Measurements from ENCODE around the gene RALGPS1. TPM values are rescaled to one million over a fixed set of nuclear protein-coding genes. Genes with fewer than 3 reads are reported as not detected.

RALGPS1 gene
- total RNA-seq, 1 donor = 1.6 TPM

DNA sequence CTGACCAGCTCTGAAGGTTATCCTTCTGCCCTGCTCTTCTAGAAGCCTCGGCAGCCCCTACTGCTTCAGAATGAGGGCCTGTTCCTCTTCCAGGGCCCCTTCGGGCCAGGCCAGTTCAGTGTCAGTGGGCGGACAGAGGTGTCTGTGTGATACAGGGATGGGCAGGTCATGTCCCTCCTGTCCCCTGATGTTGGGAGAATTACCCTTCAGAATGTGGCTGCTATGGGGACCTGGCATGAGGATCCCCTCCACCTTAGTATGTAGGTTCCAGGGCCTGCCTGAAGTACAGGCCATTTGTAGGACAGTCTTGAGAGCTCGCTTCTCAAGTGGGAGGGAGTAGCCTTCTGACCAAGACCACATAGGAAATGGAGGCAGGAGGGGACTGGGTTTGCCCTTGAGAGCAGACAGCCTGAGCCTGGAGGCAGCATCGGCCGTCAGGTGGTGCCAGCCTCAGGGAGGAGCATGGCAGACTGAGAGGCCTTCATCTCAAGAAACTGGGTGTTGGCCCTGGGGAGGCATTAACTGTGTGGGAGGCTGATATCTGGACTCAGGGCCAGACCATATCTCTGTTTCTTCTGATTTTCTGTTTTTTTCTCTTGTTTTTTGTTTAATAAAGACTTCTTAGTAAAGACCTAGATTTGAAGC lies 175.9 kb downstream of the RALGPS1 start:
- DNase-seq (ENCODE audit: low read depth in 2 of 3, low spot score in 2 of 3) = no peak

DNA sequence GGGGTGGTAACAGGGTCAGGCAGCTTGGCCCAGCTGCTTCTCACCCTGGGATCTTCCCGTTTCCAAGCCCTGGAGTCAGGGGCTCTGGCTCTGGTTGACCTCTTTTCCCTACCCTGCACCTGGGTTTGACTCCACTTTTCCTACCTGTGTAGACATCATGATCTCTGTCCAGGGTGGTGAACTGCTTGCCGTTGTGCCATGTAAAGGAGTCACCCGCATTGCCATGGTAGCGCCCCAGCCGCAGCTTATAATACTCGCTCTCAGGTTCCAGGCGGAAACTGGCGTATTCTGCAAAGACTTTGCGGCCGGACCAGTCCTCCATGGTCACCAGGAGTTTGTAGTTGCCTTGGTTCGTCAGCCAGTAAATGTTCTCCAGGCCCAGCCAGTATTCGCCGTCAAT lies 176.9 kb downstream of the RALGPS1 start:
- no peak for DNase-seq (ENCODE audit: low read depth in 2 of 3, low spot score in 2 of 3)

DNA sequence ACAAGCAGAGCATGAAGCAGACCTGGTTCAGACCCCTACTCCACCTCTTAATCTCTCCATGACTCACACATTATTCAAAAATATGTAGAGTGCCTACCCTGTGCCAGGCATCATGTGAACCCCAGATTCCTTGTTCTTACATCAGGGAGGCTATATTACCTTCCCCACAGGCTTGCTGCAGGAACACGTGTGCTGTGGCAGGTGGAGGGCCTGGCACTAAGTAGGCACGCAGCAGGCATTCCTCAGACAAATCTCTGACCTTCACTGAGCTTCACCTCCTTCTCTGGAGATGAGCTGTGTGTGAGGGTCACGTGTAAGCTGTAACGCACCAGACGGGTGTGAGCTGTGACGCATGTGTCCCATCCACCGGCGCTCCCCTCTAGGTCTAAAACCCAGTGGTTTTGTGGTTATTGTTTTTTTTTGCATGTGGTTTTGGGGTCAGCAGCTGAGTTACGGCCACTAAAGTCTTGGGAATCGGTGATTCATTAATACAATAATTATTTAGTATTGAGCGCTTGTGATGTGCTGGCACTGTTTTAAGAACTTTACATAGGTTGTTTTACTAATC lies 177.5 kb downstream of the RALGPS1 start:
- DNase-seq (ENCODE audit: low read depth in 2 of 3, low spot score in 2 of 3) = no peak

DNA sequence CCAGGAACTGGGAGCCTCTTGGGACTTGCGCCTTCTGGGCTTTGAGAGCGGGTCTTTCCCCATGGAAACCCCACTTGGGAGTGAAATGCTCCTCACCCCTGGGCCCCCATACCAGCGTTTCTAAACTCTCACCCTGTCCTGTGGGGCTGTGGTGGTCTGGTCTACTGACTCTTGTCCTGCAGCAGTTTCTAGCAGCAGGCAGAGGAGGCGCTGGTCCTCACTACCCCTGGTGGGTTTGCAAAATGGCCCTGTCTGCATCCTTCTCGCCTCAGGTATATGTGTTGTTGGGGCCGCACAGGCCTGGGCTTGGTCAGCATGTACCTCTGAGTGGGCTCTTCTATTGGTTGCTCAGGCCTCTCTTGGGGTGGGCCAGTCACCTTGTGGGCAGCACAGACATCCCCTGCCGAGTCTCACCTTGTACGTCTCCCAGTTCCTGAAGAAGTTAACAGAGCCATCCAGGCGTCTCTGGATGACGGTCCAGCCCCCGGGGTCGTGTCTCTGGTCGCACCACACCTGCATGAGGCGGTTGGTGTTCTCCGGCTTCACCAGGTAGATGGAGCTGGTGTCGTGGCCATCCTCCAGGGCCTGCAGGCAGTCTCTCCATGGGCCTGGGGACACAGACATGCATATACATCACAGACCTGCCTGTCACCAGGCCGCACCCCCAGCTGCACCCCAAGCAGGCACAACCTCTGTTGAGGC lies 178.9 kb downstream of the RALGPS1 start:
- no peak for DNase-seq (ENCODE audit: low read depth in 2 of 3, low spot score in 2 of 3)

DNA sequence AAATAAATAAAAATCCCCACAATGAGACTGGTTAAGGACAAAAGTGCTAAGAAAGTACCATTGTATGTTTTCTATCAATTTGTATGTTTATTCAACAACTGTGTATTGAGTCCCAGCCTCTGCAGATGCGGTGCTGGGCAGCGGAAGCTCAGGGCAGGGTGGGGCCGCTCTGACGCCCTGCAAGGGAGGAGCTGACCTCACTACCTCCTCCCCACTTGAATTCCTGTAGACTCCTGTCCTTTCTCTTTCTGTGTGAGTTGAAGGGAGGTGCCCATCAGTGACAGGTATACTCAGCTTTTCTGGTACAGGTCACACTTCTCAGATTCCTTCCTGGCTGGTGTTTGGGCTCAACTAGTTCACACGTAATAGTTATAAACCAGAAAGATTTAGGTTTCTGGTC lies 180.8 kb downstream of the RALGPS1 start:
- no peak for DNase-seq (ENCODE audit: low read depth in 2 of 3, low spot score in 2 of 3)

DNA sequence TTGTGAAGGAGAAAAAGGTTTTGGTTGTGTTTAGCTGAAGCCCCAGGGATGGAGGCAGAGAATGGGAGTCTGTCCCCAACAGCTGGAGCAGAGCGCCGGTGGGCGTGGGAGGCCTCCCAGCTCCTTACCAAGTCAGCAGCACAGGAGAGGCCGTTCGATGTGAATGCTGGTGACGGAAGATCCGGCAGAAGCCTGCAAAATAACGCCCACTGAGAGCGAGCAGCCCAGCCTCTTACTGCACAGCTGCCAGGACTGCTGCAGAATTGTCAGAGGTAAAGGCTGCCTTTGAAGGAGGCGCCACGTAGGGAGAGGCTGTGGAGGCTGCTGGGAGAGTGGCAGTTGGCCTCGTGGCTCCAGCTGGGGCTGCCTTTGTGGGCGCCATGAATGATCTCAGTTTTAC lies 181.6 kb downstream of the RALGPS1 start:
- no peak for DNase-seq (ENCODE audit: low read depth in 2 of 3, low spot score in 2 of 3)

DNA sequence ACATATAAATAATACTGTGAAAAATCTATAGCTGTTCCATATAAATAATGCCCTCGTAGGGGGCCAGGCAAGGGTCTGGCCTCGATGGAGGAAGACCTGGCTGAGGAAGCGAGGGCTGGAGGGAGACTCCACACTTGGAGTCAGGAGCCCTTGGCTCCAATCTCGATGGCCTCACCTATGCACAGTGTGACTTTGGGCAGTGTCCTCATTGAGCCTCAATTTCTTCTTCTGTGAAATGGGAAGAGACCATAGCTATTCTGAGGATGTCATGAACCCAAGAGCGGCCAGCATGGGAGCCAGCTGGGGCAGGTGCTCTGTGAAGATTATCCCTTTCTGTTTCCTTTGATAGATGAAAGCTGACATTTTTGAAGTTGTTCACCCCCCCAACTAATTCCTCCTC lies 183.1 kb downstream of the RALGPS1 start:
- no peak for DNase-seq (ENCODE audit: low read depth in 2 of 3, low spot score in 2 of 3)

DNA sequence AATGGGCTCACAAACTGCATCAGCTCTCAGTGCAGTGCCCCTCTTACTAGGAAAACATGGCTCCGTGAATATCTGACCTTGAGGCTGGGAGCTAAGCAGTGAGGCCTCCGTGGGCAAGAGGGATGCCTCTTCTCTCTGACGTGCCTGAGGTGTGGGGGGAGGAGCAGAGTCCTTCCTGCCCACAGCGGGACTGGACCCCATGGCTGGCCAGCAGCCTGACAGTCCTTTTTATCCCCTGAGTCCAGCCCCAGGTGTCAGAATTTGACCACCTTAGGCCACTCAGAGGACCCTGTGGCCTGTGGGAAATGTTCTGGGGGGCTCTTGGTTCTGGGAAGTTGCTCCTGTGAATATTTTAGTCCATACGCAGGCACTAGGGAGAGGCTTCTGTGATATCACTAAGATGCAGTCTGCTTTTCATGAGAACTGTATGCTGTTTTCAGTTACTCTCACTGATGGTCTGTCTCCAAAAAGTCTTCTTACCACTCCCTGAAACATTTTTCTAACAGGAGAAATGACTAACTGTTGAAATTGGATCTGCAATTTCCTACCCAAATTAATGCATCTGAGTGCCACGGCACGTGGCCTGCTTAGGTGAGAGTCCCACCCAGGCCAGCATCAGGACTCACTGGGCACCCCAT lies 184.5 kb downstream of the RALGPS1 start:
- no peak for DNase-seq (ENCODE audit: low read depth in 2 of 3, low spot score in 2 of 3)

DNA sequence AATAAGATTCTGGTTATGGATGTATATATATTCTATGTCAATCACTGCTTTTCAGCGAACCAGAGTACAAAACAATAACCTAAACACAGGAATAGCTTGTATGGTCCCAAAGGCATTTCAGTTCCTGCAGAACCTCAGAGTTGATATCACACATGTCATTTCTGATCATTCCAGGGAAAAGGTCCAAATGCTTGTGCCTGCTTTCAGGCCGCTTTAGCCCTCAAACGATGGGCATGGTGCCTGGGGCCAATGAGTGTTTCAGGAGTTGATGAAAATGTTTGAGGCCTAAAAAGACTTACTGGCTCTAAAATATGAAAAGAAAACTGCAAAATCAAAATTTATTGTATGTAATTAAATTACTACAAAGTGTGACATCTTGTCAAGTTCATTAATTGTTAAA lies 185.1 kb downstream of the RALGPS1 start:
- DNase-seq (ENCODE audit: low read depth in 2 of 3, low spot score in 2 of 3) = no peak

DNA sequence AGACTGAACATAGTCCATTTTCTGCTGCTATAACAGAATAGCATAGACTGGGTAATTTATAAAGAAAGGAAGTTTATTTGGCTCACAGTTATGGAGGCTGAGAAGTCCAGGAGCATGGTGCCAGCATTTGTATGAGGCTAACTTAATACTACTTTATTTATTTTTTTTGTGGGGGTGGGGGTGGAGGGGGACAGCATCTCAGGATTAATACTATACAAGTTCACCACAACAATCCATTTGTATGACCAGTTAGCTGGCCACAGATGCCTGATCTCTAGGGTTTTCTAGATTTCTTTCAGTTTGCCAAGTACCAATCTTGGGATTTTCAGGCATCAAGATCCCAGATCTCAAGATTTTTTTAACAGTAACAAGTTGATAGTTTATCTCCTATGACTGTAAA lies 187.6 kb downstream of the RALGPS1 start:
- no peak for DNase-seq (ENCODE audit: low read depth in 2 of 3, low spot score in 2 of 3)

DNA sequence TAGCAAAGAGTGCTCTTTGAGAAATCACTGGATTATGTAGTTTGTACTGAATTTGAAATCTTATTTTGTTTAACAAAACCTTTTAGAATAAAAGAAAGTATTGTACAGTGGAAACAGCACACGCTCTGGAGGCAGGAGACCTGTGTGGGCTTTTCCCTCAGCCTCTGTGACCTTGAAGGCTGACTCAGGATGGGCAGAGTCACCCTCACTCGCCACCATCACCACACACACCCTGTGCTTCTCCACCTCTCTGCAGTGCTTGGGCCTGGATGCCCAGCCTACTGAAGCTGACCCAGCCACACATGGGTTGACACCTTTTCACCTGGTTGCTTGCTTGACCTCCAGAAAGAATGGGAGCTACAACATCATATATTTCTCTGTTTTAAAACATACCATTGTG lies 188.2 kb downstream of the RALGPS1 start:
- DNase-seq (ENCODE audit: low read depth in 2 of 3, low spot score in 2 of 3) = no peak

DNA sequence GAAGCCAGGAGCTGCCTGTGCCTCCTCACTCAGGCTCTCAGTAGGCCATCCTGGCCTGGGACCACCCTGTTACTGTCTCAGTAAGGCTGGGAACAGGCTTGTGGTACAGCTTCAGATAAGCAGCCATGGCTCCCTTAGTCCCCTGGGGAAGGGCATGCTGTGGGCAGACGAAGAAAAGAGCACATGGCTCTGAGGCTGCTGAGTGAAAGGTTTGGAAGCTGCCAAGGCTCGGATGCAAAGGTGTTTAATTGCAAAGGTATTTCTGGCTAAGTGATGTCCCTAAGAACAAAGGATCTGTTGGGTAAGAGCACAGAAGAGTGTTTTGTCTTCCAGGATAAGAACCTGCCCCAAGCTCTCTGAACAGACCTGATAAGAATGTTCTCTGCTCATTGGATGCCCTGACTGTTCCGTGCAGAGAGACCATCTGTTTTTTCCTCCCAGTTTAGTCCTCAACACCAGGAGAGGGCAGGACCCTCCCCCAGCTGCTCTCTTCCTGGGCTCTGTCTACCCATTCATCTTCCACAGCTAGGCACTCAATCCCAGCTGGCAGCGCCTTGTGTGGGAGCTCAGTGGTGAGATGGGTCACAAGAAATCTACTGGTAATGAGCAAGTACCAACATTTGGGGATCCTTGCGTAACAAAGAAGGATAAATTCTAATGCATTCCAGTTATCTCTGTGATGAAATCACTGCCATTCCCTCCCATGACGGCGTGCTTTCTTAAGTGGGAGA lies 190.2 kb downstream of the RALGPS1 start:
- DNase-seq (ENCODE audit: low read depth in 2 of 3, low spot score in 2 of 3) = no peak

DNA sequence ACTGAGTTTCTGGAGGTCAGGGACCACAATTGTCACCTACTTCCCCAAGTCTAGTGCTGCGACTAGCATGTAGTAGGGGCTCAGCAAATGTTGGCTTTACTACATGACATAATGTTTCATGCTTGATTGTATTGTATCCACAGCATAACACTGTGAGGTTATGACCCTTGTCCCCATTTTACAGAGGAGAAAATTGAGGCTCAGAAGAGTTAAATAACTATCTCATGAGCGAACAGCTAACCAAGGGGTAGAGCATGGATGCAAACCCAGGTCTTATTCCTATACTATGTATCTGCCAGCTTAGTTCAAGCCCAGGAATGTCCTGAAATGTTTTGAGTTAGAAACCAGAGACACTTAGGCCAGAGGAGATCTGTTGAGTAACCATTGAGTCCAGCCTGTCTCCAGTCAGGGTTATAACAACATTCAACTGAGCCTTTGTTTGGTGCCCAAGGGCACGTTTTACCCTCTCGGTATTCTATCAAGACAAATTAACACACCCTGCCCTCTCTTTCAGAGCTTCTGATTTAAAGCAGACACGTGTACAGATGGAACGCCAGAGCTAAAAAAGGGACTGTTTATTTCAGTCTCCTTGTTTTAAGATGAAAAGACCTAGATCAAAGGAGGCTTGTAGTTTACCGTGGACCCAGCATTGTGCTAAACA lies 191.4 kb downstream of the RALGPS1 start:
- DNase-seq (ENCODE audit: low read depth in 2 of 3, low spot score in 2 of 3) = no peak

DNA sequence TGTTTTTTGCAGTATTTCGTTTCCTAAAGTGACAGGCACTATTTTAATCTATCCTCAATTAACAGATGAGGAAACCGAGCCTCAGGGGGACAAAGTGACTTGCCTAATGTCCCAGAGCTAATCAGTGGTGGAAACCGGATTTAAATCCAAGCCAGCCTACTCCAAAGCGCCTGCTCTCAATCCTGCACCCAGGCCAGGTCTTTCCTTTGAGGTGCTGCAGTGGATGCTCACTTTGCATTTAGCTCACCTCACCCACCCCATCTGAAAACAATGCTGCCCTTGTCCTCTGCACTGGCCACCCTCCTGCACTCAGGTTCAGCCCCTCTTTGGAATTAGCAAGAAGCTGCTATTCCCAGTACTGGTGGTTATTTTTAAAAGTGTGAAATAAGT lies 191.9 kb downstream of the RALGPS1 start:
- no peak for DNase-seq (ENCODE audit: low read depth in 2 of 3, low spot score in 2 of 3)

DNA sequence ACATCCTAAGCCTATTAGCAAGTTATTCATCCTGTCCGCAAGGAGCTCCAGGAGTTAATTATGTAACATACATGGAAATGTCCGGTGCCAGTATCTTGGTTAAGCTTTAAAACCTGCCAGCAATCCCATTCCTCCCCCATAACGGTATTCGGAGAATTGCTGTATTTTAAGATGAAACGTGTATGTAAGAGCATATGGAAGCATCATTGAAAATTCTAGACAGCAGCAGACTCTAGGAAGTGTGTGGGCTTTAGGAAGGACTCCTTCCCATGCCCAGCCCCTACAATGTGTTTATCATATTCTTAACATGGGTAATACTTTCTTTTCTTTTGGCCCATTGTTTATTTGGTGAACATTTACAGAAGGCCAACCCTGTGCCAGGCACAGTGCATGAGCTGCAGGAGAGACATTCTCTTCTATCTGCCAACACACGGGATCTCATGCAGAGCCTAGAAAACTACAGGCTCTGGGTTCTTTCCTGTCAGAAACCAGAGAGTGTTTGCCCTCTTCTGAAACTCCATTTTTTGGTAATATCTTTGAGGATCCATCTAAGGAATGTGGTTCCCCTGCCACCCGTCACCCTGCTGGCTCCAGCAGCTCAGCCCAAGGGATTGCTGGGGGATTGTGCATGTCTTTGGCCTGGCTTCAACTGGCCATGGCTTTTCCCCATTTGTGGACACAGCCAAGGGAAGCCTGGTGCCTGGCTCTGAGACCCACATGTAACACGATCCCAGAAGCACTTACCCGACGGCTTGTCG lies 192.8 kb downstream of the RALGPS1 start:
- no peak for DNase-seq (ENCODE audit: low read depth in 2 of 3, low spot score in 2 of 3)

DNA sequence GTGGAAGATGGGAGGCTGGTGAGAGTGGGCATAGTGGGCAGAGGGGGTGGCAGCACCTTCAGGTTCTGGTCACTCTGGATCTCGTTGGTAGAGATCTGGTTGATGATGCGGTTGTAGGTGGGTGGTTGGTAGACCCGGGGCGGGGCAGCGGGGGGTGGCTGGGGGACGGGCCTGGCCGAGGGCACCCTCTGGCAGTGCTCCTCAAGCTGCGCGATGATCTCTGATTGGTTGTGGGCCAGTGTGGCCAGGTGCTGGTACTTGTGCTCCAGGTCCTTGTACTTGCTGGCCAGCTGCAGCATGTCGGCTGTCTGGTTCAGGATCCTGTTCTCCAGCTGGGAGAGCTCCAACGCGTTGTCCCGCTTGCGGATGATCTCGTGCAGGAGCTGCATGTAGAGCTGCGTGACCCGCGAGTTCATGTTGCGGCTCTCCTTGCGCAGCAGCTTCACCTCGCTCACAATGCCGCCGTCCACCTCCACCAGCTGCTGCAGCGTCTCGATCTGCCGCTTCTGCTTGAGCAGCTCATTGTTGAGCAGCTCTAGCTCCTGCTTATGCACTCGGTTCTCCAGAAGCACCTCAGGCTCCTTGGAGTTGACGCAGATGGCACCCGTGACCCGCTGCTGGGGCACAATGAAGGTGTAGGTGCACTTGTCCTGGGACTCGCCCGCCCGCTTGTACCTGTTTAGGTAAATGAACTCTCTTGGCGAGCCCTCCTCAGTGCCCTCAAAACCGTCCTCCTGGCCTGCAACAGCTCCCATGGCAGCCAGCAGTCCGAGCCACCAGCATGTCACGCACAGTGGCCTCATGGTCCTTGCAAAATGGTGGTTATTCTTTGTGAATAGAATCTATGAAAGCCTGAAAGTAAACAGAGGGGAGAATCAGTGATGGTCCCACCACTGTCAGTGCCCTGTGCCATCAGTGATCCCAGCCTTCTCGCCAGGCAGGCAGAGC lies 193.6 kb downstream of the RALGPS1 start:
- no peak for DNase-seq (ENCODE audit: low read depth in 2 of 3, low spot score in 2 of 3)

DNA sequence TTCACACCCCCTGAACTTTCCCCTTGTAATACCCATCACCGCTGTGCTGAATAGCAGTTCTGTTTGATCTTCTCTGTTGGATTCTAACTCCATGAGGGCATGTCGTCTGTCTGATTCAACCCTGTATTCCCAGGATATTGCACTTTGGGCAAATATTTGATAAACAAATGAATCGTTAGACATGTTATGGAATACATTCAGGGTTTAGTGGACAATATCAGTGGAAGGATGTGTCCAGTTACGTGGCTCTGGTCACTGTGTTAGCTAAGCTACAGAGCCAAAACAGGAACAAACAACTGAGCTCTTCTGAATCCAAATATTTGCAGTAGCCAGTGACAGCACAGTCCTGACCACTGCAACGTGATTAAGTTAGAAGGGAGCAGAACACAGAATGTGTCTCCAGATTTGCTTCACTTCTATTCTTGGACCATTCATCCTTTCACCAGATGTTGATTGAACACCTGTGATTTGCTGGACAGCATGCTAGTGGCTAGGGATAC lies 194.7 kb downstream of the RALGPS1 start:
- DNase-seq (ENCODE audit: low read depth in 2 of 3, low spot score in 2 of 3) = no peak

DNA sequence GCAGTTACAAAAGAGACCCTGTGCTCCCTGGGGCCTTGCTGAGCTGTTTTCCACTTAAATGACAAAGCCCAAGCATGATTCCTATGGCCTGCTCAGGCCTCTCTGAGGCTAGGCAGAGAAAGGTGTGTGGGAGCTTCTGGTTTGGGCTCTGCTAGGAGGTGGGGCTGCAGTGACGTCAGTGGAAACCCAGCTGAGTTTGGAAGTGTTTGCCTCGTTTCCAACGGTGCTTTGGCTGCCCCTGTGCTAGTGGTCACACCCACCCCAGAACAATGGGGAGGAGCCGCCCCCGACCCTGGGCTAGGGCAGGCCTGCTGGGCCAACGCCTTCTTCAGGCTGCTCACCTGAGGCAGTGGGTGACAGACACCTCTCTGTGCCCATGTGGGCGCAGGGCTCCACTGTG lies 197.5 kb downstream of the RALGPS1 start:
- no peak for DNase-seq (ENCODE audit: low read depth in 2 of 3, low spot score in 2 of 3)

DNA sequence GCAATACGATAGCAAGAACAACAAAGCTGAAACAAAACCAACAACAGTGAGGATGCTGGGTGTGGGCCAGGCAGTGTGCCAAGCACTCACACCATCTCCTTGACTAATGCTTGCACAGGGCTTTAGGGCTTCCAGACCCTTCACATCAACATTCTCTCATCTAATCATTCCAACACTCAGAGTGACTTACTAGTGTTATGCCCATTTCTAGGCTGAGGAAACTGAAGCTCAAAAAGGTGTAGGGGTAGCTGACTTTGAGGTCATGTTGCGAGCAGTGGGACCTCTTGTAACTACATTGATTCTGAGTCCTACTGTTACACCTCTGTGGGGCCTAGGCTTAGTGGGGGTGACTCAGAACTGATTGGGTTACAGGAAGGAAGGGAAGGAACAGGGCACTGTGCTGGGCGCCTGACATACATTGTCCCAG lies 198.2 kb downstream of the RALGPS1 start:
- no peak for DNase-seq (ENCODE audit: low read depth in 2 of 3, low spot score in 2 of 3)

Measured in hematopoietic multipotent progenitor cell (in vitro differentiated cells).